Measurements from ENCODE around the gene SLC22A1.

- TF ChIP-seq POLR2A (IDR thresholded peaks at IDR 0.05; ENCODE audit: low read length) (no peak), FOSL2 (IDR thresholded peaks at IDR 0.05) (no peak), FOSL2 (CRISPR knock-in tag; IDR thresholded peaks at IDR 0.05) (no peak), REST (IDR thresholded peaks at IDR 0.05) (no peak), CTCF (IDR thresholded peaks at IDR 0.05) (no peak), SREBF2 (IDR thresholded peaks at IDR 0.05) (no peak), JUNB (IDR thresholded peaks at IDR 0.05) (no peak), NPAS2 (CRISPR knock-in tag; IDR thresholded peaks at IDR 0.05; ENCODE audit: borderline replicate concordance) (no peak), ZC3H11A (IDR thresholded peaks at IDR 0.05) (no peak), RFX5 (IDR thresholded peaks at IDR 0.05) (no peak), ELK1 (IDR thresholded peaks at IDR 0.05; ENCODE audit: low read depth, low read length) (no peak)
These were observed 80.8 kb downstream of the SLC22A1 start for GRCh38 chr6:160202411-160202810.

Data from A549 (cell line).